ENCODE data around the gene TSC1. TPM values are rescaled to one million over a fixed set of nuclear protein-coding genes. Genes with fewer than 3 reads are reported as not detected.

The TSC1 gene
- total and polyA plus RNA-seq, 2 donors (not counting 3 experiments of a cell fraction or from before 2014, with no cell fraction given), result 43.9 to 51.2 TPM

- TF ChIP-seq CTCF (IDR thresholded peaks at IDR 0.05; ENCODE audit: extremely low read depth in 1 of 2, insufficient read depth in 1 of 2, low read depth in 1 of 2, low read length in 2 of 2) (no peak), JUN (IDR thresholded peaks at IDR 0.05; ENCODE audit: borderline replicate concordance, insufficient read depth, insufficient read length, low read depth) (no peak), GATA2 (IDR thresholded peaks at IDR 0.05; ENCODE audit: insufficient read depth, insufficient read length, low read depth, low read length) (no peak), POLR2AphosphoS5 (IDR thresholded peaks at IDR 0.05; ENCODE audit: insufficient read depth, low read depth, low read length) (no peak), FOS (IDR thresholded peaks at IDR 0.05; ENCODE audit: borderline replicate concordance, insufficient read depth, low read length) (no peak)
- FAIRE-seq (no peak), DNase-seq (ENCODE audit: low read depth, low spot score) (no peak)
- Histone ChIP-seq H3K36me3 (ENCODE audit: control insufficient read depth in 2 of 2, extremely low read depth in 1 of 2, insufficient read depth in 2 of 2, low read length in 2 of 2) (no peaks in the 10 kb centered on the region), H3K27me3 (ENCODE audit: control insufficient read depth in 2 of 2, insufficient read depth in 2 of 2, low read length in 2 of 2) (peaks cover 23 to 28% of the 10 kb centered on the region in 2 experiments), H2AFZ (ENCODE audit: low read depth, low read length) (no peak overlapping the region), H3K27ac (ENCODE audit: insufficient read depth, low read depth, low read length) (no peak overlapping the region), H3K9me3 (replicated peaks; ENCODE audit: control insufficient read depth, insufficient read depth, low read length) (no peaks in the 10 kb centered on the region), H3K4me2 (ENCODE audit: insufficient read depth, low read length) (no peak overlapping the region), H3K9me1 (replicated peaks; ENCODE audit: control insufficient read depth, extremely low read depth, insufficient read depth, low read length) (no peaks in the 10 kb centered on the region), H3K4me1 (ENCODE audit: control insufficient read depth, extremely low read depth, insufficient read depth, low read length) (no peaks in the 10 kb centered on the region), H3K4me3 (replicated peaks in 1 of 3; ENCODE audit: insufficient read depth in 1 of 3, low read depth in 1 of 3, low read length in 3 of 3) (no peak overlapping the region), H3K79me2 (ENCODE audit: control insufficient read depth, insufficient read depth, low read length) (no peaks in the 10 kb centered on the region), H3K9ac (replicated peaks; ENCODE audit: extremely low read depth, insufficient read depth, low read length) (no peak overlapping the region), H4K20me1 (replicated peaks; ENCODE audit: control insufficient read depth, extremely low read depth, insufficient read depth, low read length) (no peaks in the 10 kb centered on the region)
- dilution Hi-C loops (cut with MboI; ENCODE audit: extremely low pct_ligation_motif_present, low sequenced_read_pairs) (no loop called here), intact Hi-C loops (cut with micrococcal nuclease) (loop anchor here (10.0 kb wide), 1 partner anchor 172 kb away; no protein-coding TSS in a partner anchor)
- POLR2A ChIA-PET, result no interaction called here
- CTCF ChIA-PET, result interaction anchor here (1.6 to 2.5 kb wide), 3 partner anchors 21 to 47 kb away, joined by 4 to 8 read pairs (median 7); no protein-coding TSS in a partner anchor
- no TSS peak for BruUV-seq (replicated peaks)
Observed at GRCh38 chr9:132976571-132976970, 32.2 kb upstream of the TSC1 start.

- no peaks in the 10 kb centered on the region for H3K9me3 ChIP-seq (replicated peaks; ENCODE audit: control insufficient read depth, insufficient read depth, low read length)
- ChIA-PET CTCF (interaction anchor here (2.2 kb wide), 1 partner anchor 46 kb away, joined by 7 read pairs; no protein-coding TSS in a partner anchor), POLR2A (no interaction called here)
- H3K4me2 ChIP-seq (ENCODE audit: insufficient read depth, low read length), result no peak overlapping the region
- no peaks in the 10 kb centered on the region for H3K79me2 ChIP-seq (ENCODE audit: control insufficient read depth, insufficient read depth, low read length)
- H3K27ac ChIP-seq (ENCODE audit: insufficient read depth, low read depth, low read length), result no peak overlapping the region
- H4K20me1 ChIP-seq (replicated peaks; ENCODE audit: control insufficient read depth, extremely low read depth, insufficient read depth, low read length), result no peaks in the 10 kb centered on the region
- peaks cover 23 to 28% of the 10 kb centered on the region in 2 experiments for H3K27me3 ChIP-seq (ENCODE audit: control insufficient read depth in 2 of 2, insufficient read depth in 2 of 2, low read length in 2 of 2)
- H3K9ac ChIP-seq (replicated peaks; ENCODE audit: extremely low read depth, insufficient read depth, low read length), result no peak overlapping the region
- H3K4me1 ChIP-seq (ENCODE audit: control insufficient read depth, extremely low read depth, insufficient read depth, low read length), result no peaks in the 10 kb centered on the region
- intact Hi-C loops (cut with micrococcal nuclease) (loop anchor here (10.0 kb wide), 1 partner anchor 171 kb away; no protein-coding TSS in a partner anchor), dilution Hi-C loops (cut with MboI; ENCODE audit: extremely low pct_ligation_motif_present, low sequenced_read_pairs) (no loop called here)
- FAIRE-seq, result no peak
- no peaks in the 10 kb centered on the region for H3K9me1 ChIP-seq (replicated peaks; ENCODE audit: control insufficient read depth, extremely low read depth, insufficient read depth, low read length)
- H3K4me3 ChIP-seq (replicated peaks in 1 of 3; ENCODE audit: insufficient read depth in 1 of 3, low read depth in 1 of 3, low read length in 3 of 3), result no peak overlapping the region
- no peak for DNase-seq (ENCODE audit: low read depth, low spot score)
- TF ChIP-seq POLR2A (IDR thresholded peaks at IDR 0.05; ENCODE audit: low read depth, low read length) (no peak), EZH2 (IDR thresholded peaks at IDR 0.05; ENCODE audit: borderline replicate concordance, low read depth, low read length, severe bottlenecking) (no peak), MAX (IDR thresholded peaks at IDR 0.05; ENCODE audit: insufficient read depth, insufficient read length) (no peak), JUN (IDR thresholded peaks at IDR 0.05; ENCODE audit: borderline replicate concordance, insufficient read depth, insufficient read length, low read depth) (no peak), FOS (IDR thresholded peaks at IDR 0.05; ENCODE audit: borderline replicate concordance, insufficient read depth, low read length) (no peak), GATA2 (IDR thresholded peaks at IDR 0.05; ENCODE audit: insufficient read depth, insufficient read length, low read depth, low read length) (no peak), MYC (IDR thresholded peaks at IDR 0.05; ENCODE audit: low read depth, low read length) (no peak), POLR2AphosphoS5 (IDR thresholded peaks at IDR 0.05; ENCODE audit: insufficient read depth, low read depth, low read length) (no peak), CTCF (IDR thresholded peaks at IDR 0.05; ENCODE audit: extremely low read depth in 1 of 2, insufficient read depth in 1 of 2, low read depth in 1 of 2, low read length in 2 of 2) (no peak)
- H3K36me3 ChIP-seq (ENCODE audit: control insufficient read depth in 2 of 2, extremely low read depth in 1 of 2, insufficient read depth in 2 of 2, low read length in 2 of 2), result no peaks in the 10 kb centered on the region
- no TSS peak for BruUV-seq (replicated peaks)
- H2AFZ ChIP-seq (ENCODE audit: low read depth, low read length), result no peak overlapping the region
Observed at GRCh38 chr9:132975961-132976360, 31.5 kb upstream of the TSC1 start.
